HG02623 (cell line): ENCODE measurements around the gene ARGFX.
"Not testable (repeated sequence)": the region's sequence is repeated elsewhere in the genome, so short reads cannot be mapped to it uniquely, and the experiment has no call there.

Experiments used
- ATAC-seq: cut with Tn5 transposase; IDR thresholded peaks from one replicate; pipeline ENCODE4 v1.9.1; 2021; ENCODE audit warnings: moderate library complexity; ENCODE audit not compliant: unreplicated experiment

ARGFX gene

GRCh38 chr3:121598564-121598963, 30.8 kb downstream of the ARGFX start:
- no peak for ATAC-seq

DNA sequence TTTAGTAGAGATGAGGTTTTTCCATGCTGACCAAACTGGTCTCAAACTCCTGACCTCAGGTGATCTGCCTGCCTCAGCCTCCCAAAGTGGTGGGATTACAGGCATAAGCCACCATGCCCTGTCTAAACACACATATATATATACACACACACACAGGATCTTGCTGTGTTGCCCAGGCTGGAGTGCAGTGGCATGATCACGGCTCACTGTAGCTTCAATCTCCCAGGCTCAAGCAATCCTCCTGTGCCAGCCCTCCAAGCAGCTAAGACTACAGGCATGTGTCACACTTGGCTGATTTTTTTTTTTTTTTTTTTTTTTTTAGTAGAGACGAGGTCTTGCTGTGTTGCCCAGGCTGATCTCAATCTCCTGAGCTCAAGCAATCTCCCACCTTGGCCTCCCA, 32.2 kb downstream of the ARGFX start:
- ATAC-seq: not testable (repeated sequence)

DNA sequence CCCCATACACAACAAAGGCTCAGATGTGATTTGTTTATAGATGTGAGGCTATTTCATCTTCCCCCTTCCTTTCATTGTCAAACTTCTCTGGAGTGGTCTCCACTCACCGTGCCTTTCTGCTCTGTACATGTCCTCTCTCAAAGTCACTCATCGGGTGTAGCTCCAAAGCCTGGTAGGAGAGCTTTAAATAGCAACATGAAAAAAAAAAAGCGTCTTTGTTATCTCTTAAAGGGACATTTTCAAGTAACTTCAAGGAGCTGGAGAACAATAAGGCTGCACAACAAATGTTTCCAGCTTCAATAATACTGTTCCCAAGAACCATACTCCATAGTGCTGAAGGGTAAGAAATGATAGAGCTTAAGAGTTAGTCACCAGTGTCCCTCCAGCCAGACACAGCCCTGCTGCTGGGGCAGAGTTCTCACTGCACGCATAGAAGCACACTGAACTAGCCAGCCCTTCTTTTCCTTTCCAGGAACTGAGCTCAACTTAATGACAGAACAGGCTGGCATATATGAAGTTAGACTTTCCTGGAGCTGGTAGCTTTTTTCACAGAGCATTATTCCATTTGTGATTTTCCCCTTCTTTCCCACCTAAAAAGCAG, 33.6 kb downstream of the ARGFX start:
- no peak for ATAC-seq

GRCh38 chr3:121604759-121605158, 37.0 kb downstream of the ARGFX start:
- no peak for ATAC-seq

GRCh38 chr3:121606106-121606505, 38.4 kb downstream of the ARGFX start:
- no peak for ATAC-seq
